MCF 10A (cell line): ENCODE measurements around the gene GDF2. TPM values are rescaled to one million over a fixed set of nuclear protein-coding genes. Genes with fewer than 3 reads are reported as not detected.

Experiments used
- BruUV-seq: library from RNA; stranded (reverse); fragments of 400-500 nt; replicated peaks from 2 replicates; lab custom pipeline; 2021; lab: Mats Ljungman, UMichigan
- CTCF ChIA-PET: fragments of 300-600 bp; sonication (Branson Sonifier 250); formaldehyde crosslinking; extraction: SDS; loops from one replicate; lab custom pipeline; 2021; ENCODE audit warnings: antibody characterized with exemption, inconsistent platforms; lab: Yijun Ruan, JAX
- POLR2A ChIA-PET: fragments of 300-600, 350-650 bp; sonication (Branson Sonifier 250); formaldehyde crosslinking; extraction: SDS; loops from one replicate; lab custom pipeline; 2020; ENCODE audit warnings: antibody characterized with exemption, inconsistent platforms; lab: Yijun Ruan, JAX
- DNase-seq: peaks from one replicate; pipeline ENCODE4 v3.0.0-alpha.2; 2018; ENCODE audit not compliant: unreplicated experiment
- H3K27ac Mint-ChIP-seq: one replicate; pipeline ENCODE4 v1.8.0; 2022; ENCODE audit warnings: mild to moderate bottlenecking, low read depth, mixed read lengths; ENCODE audit not compliant: unreplicated experiment
- H3K27me3 Mint-ChIP-seq: one replicate; pipeline ENCODE4 v1.8.0; 2022; ENCODE audit warnings: mixed read lengths; ENCODE audit not compliant: insufficient read depth, unreplicated experiment
- H3K36me3 Mint-ChIP-seq: one replicate; pipeline ENCODE4 v1.8.0; 2022; ENCODE audit warnings: mild to moderate bottlenecking, moderate library complexity, mixed read lengths; ENCODE audit not compliant: insufficient read depth, unreplicated experiment
- H3K4me1 Mint-ChIP-seq: one replicate; pipeline ENCODE4 v1.8.0; 2022; ENCODE audit warnings: mixed read lengths; ENCODE audit not compliant: insufficient read depth, unreplicated experiment
- H3K4me3 Mint-ChIP-seq: one replicate; pipeline ENCODE4 v1.8.0; 2022; ENCODE audit warnings: mild to moderate bottlenecking, moderate library complexity, mixed read lengths; ENCODE audit not compliant: unreplicated experiment
- H3K9me3 Mint-ChIP-seq: one replicate; pipeline ENCODE4 v1.8.0; 2022; ENCODE audit warnings: mixed read lengths; ENCODE audit not compliant: unreplicated experiment
- CTCF ChIP-seq: fragments of 200-600 bp; IDR thresholded peaks from one replicate; pipeline ENCODE4 v1.8.0; 2022; ENCODE audit warnings: antibody characterized with exemption, mild to moderate bottlenecking; ENCODE audit not compliant: unreplicated experiment
- intact Hi-C: fragments of 100-400 bp; cut with micrococcal nuclease; formaldehyde crosslinking; loops from 2 replicates; pipeline ENCODE4 v1.14.1; 2022
- total RNA-seq: library from RNA; stranded (reverse); gene quantifications from 2 replicates; pipeline ENCODE4 v1.2.3, GENCODE V29; 2022

The GDF2 gene
- total RNA-seq, 1 experiment from 2014 or later = not detected

- Mint-ChIP-seq H3K4me3 (no peak overlapping the region), H3K36me3 (no peaks in the 10 kb centered on the region), H3K9me3 (no peaks in the 10 kb centered on the region), H3K27me3 (no peaks in the 10 kb centered on the region), H3K27ac (no peak overlapping the region), H3K4me1 (no peaks in the 10 kb centered on the region)
- no peak for DNase-seq
- intact Hi-C loops = no loop called here
- ChIA-PET CTCF (interaction anchor here (0.6 to 6.4 kb wide), 17 partner anchors 9 to 1370 kb away, joined by 3 to 48 read pairs (median 4); no protein-coding TSS in a partner anchor), POLR2A (no interaction called here)
- TF ChIP-seq CTCF = no peak
- BruUV-seq = no TSS peak
These were observed 39.9 kb downstream of the GDF2 start for GRCh38 chr10:47362199-47362598.

- Mint-ChIP-seq H3K27ac (no peak overlapping the region), H3K9me3 (no peaks in the 10 kb centered on the region), H3K36me3 (no peaks in the 10 kb centered on the region), H3K27me3 (no peaks in the 10 kb centered on the region), H3K4me1 (no peaks in the 10 kb centered on the region), H3K4me3 (no peak overlapping the region)
- no TSS peak for BruUV-seq
- ChIA-PET CTCF (interaction anchor here (0.6 to 6.4 kb wide), 6 partner anchors 9 to 1340 kb away, joined by 3 to 48 read pairs (median 5); no protein-coding TSS in a partner anchor), POLR2A (no interaction called here)
- intact Hi-C loops = no loop called here
- DNase-seq = no peak
- TF ChIP-seq CTCF = no peak
These were observed 41.5 kb downstream of the GDF2 start for GRCh38 chr10:47363781-47364180.

GRCh38 chr10:47364366-47364765 is 42.1 kb downstream of the GDF2 start:
- ChIA-PET POLR2A (no interaction called here), CTCF (interaction anchor here (1.0 to 6.4 kb wide), 4 partner anchors 8 to 74 kb away, joined by 4 to 48 read pairs (median 5); no protein-coding TSS in a partner anchor)
- H3K27ac Mint-ChIP-seq = no peak overlapping the region
- no peaks in the 10 kb centered on the region for H3K4me1 Mint-ChIP-seq
- DNase-seq = no peak
- H3K4me3 Mint-ChIP-seq = no peak overlapping the region
- H3K36me3 Mint-ChIP-seq = no peaks in the 10 kb centered on the region
- H3K27me3 Mint-ChIP-seq = no peaks in the 10 kb centered on the region
- intact Hi-C loops = no loop called here
- no peak for TF ChIP-seq CTCF
- BruUV-seq = no TSS peak
- no peaks in the 10 kb centered on the region for H3K9me3 Mint-ChIP-seq

- Mint-ChIP-seq H3K9me3 (no peaks in the 10 kb centered on the region), H3K36me3 (no peaks in the 10 kb centered on the region), H3K4me1 (no peaks in the 10 kb centered on the region), H3K27ac (no peak overlapping the region), H3K4me3 (no peak overlapping the region), H3K27me3 (no peaks in the 10 kb centered on the region)
- POLR2A ChIA-PET = interaction anchor here (0.8 kb wide), 1 partner anchor 12 kb away, joined by 4 read pairs; no protein-coding TSS in a partner anchor
- no peak for DNase-seq
- intact Hi-C loops = no loop called here
- no TSS peak for BruUV-seq
- CTCF ChIA-PET = interaction anchor here (1.0 to 1.9 kb wide), 4 partner anchors 10 to 74 kb away, joined by 4 to 7 read pairs (median 4); no protein-coding TSS in a partner anchor
- no peak for TF ChIP-seq CTCF
These were observed 42.7 kb downstream of the GDF2 start for GRCh38 chr10:47364911-47365310.
